GM20000 (cell line): ENCODE results near the gene ABCC10.

Source experiments
- DNase-seq: peaks from one replicate; pipeline ENCODE4 v3.0.0; 2012; ENCODE audit warnings: low spot score
- TF ChIP-seq, protein P1 (sequence below): IDR thresholded peaks from 2 replicates; pipeline ENCODE4 v1.5.1; 2012; ENCODE audit warnings: mild to moderate bottlenecking, control low read depth; ENCODE audit errors: extremely low read depth, missing control alignments

Gene ABCC10

DNA sequence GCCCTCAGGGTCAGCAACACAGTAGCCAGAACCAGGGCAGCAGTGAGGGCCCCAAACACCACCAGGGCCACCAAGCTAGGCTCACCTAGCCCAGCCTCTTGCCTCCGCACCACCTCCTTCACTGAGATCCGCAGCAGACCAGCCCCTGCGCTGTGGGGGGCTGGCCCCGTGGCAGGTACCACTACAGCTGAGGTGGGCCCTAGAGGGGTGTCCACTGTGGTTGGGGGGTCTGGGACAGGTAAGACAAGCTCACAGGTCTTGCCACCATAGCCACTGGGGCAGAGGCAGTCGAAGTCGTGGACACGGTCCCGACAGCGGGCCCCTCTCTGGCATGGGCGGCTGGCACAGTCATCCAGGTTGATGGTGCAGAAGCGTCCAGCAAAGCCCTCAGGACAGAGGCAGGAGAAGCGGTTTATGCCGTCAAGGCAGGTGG is 23.4 kb downstream of the ABCC10 start:
- TF ChIP-seq, protein P1, sequence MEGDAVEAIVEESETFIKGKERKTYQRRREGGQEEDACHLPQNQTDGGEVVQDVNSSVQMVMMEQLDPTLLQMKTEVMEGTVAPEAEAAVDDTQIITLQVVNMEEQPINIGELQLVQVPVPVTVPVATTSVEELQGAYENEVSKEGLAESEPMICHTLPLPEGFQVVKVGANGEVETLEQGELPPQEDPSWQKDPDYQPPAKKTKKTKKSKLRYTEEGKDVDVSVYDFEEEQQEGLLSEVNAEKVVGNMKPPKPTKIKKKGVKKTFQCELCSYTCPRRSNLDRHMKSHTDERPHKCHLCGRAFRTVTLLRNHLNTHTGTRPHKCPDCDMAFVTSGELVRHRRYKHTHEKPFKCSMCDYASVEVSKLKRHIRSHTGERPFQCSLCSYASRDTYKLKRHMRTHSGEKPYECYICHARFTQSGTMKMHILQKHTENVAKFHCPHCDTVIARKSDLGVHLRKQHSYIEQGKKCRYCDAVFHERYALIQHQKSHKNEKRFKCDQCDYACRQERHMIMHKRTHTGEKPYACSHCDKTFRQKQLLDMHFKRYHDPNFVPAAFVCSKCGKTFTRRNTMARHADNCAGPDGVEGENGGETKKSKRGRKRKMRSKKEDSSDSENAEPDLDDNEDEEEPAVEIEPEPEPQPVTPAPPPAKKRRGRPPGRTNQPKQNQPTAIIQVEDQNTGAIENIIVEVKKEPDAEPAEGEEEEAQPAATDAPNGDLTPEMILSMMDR, result no peak
- DNase-seq, result no peak

DNA sequence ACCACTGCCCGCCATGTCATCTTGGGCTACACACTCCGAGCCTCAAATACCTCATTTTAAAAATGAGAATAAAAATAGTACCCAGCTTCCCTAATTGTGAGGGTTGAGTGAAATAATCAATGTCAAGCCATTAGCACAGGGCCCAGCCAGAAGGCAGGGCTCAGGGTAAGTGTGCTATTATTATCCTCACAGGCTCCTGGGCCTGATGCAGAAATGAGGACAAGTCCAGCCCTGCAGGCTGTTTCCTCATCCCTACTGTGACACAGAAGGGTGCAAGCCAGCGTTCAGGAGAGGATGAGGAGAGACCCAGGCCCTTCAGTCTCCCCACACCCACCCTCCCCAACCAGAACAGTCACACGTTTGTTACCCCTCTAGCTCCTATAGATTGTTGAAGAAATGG is 24.0 kb downstream of the ABCC10 start:
- TF ChIP-seq, protein P1, result no peak
- no peak for DNase-seq

DNA sequence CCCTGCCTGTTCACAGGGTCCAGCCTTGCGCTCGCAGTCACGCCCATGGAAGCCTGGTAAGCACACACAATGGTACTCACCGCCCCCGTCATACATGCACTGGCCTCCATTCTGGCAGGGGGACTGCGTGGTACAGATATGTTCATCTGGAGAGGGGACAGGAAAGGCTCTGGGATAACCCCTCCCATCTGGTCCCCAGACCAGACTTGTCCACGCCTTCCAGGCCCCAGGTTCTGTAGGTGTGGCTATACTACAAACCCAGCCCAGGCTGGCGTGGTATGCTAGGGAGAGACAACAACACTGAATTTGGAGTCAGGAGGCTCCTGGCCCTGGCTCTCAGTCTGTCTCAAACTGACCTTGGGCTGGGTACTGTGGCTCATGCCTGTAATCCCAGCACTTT is 24.6 kb downstream of the ABCC10 start:
- TF ChIP-seq, protein P1, result no peak
- no peak for DNase-seq

DNA sequence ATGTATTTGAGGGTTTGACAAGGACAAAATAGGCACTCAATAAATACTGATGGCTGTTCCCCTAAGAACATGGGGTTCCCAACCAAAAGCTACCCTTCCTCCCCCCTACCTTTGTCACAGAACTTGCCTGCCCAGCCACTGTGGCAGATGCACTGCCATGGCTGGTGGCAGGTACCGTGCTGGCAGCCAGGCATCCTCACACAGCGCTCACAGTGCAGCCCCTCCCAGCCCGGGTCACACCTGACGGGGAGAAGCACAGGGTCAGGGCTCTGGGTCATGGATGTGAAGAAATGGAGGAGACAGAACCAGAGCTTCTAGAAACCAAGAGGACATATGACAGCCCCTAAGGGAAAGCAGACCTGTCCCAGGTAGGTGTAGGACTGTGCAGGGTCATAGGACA is 25.6 kb downstream of the ABCC10 start:
- no peak for DNase-seq
- TF ChIP-seq, protein P1, result no peak

DNA sequence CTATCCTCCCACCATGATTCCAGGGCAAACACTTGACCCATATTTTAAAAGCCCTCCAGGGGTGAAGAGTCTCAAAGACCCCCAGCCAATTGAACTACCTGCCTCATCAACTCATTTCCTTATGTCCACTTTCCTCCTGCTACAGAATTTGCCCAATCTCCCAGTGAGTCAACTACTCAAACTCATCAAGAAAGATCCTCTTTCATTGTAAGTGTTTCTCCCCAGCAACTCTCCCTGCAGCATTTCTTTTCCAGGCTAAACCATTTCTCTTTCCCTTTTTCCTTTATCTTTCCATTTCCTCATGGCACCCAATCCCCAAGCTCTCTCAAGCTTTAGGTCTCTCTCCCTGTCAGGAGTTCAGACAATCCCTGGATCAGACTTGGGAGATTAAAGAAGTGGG is 26.5 kb downstream of the ABCC10 start:
- TF ChIP-seq, protein P1, result no peak
- no peak for DNase-seq

DNA sequence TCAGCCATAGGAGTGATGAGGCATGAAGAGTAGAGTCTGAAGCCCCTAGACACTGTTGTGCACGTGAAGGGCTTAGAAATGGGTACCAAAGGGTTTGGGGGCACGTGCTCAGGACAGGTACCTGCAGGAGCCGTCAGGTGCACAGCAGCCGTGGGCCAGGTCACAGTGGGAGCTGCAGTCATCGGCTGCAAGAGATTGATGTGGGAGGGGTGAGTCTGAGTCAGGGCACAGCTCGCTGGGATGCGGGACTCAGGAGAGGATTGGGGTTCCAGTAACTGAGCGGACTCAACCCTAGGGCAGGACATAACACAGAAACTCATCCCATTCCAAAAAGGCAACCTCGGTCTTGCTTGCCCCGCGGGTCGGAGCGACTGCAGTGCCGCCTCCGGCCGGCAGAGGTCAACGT is 27.0 kb downstream of the ABCC10 start:
- TF ChIP-seq, protein P1, result peak; percentile 92
- peak; percentile 38 for DNase-seq

DNA sequence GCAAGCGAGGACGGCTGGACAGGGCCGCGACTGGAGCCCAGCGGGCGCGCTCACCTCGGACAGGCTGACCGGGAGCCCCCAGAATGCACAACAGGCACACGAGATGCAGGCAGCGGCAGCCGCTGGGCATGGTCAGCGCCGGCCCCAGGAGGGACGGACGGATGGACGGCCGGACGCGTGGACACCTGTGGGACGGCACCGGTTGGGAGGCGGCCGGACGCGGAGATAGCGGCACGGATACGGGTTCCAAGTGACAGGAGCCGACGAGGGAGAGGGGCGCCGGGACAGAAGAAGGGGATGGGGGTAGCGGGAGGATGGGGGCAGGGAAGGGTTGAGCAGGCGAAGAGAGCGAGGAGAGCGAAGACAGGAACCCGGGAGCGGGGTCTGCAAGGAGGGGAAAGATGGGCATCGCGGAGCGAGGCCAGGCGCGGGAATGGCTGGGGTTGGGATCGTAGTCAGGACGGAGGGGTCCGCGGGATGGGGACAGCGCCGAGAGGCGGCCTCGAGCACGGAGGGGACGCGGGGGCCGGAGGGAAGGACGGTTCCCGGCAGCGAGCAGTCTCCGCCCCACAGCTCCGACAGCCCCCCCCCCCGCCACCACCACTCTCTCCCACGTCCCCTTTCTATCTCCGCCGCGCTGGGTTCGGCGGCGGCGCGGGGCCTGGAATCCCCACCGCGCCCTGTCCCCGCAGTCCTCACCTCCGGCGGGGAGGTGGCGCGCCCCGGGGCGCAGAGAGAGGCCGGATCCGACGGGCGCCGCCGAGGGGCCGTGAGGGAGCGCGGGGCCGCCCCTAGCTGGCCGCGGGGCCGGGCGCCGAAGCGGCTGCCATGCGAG is 27.6 kb downstream of the ABCC10 start:
- TF ChIP-seq, protein P1, result no peak
- peak; percentile 89 for DNase-seq
